A549 (cell line): ENCODE data around the gene PPP6R1. TPM values are rescaled to one million over a fixed set of nuclear protein-coding genes. Genes with fewer than 3 reads are reported as not detected.
A peak's percentile ranks its signal among the peaks of the same experiment; 100 is the strongest.

Source experiments
- ATAC-seq, 2 experiments: fragments of 200-7000 bp in 1 of 2; fragments of >200 bp in 1 of 2; cut with Nextera tagmentation in 1 of 2; cut with Tn5 transposase in 1 of 2; 3 replicates each; pipeline versions ENCODE4 v1.8.0 to v1.9.1; 2018 to 2020; ENCODE audit warnings: mild to moderate bottlenecking in 1 of 2, moderate library complexity in 1 of 2
- CTCF ChIA-PET: fragments of 300-600 bp; sonication (Branson Sonifier 250); formaldehyde crosslinking; extraction: SDS; loops from one replicate; lab custom pipeline; 2021; ENCODE audit warnings: antibody characterized with exemption, inconsistent platforms; lab: Yijun Ruan, JAX
- POLR2A ChIA-PET: fragments of 350-600 bp; formaldehyde crosslinking; extraction: SDS; loops from one replicate; lab custom pipeline; 2021; ENCODE audit warnings: antibody characterized with exemption, inconsistent platforms; lab: Yijun Ruan, JAX
- DNase-seq, 2 experiments: peaks; one replicate each; pipeline versions ENCODE4 v3.0.0 to v3.0.0-alpha.2; 2011 to 2016; ENCODE audit warnings: low read depth in 1 of 2, low spot score in 1 of 2
- FAIRE-seq: peaks from 2 replicates; lab custom pipeline; 2011; peaks lifted over from hg19 to GRCh38; lab: Jason Lieb, UNC
- H3K27ac ChIP-seq, 2 experiments: fragments of >200 bp; sonication (Bioruptor Twin); formaldehyde crosslinking; 3 replicates each; pipeline ENCODE4 v1.5.1; 2016 to 2017
- H3K4me1 ChIP-seq: fragments of >200 bp; sonication (Bioruptor Twin); formaldehyde crosslinking; 3 replicates; pipeline ENCODE4 v1.6.1; 2016
- H3K4me2 ChIP-seq: fragments of >200 bp; sonication (Bioruptor Twin); formaldehyde crosslinking; 3 replicates; pipeline ENCODE4 v1.6.1; 2016
- H3K4me3 ChIP-seq: fragments of >200 bp; sonication (Bioruptor Twin); formaldehyde crosslinking; 3 replicates; pipeline ENCODE4 v1.5.1; 2016
- H3K9me3 ChIP-seq: fragments of >200 bp; sonication (Bioruptor Twin); formaldehyde crosslinking; 3 replicates; pipeline ENCODE4 v1.6.1; 2016
- ATOH8 ChIP-seq: fragments of 250-450 bp; sonication (Bioruptor Pico); IDR thresholded peaks from 2 replicates; pipeline ENCODE4 v1.5.0; 2020; ENCODE audit warnings: low read depth, mild to moderate bottlenecking, moderate library complexity
- BCL3 ChIP-seq: fragments of >200 bp; sonication (Bioruptor Twin); formaldehyde crosslinking; IDR thresholded peaks from 3 replicates; pipeline ENCODE4 v1.6.1; 2016
- BHLHE40 ChIP-seq: IDR thresholded peaks from 2 replicates; pipeline ENCODE4 v1.6.1; 2012; ENCODE audit warnings: low read depth, low read length, inconsistent platforms
- ELK1 ChIP-seq: fragments of 150-350 bp; IDR thresholded peaks from 2 replicates; pipeline ENCODE4 v1.6.1; 2014; ENCODE audit warnings: low read depth, mild to moderate bottlenecking, low read length
- FOSB ChIP-seq: fragments of 250-450 bp; sonication (Bioruptor Pico); IDR thresholded peaks from 2 replicates; pipeline ENCODE4 v1.5.0; 2020; ENCODE audit warnings: mild to moderate bottlenecking, moderate library complexity
- FOXS1 ChIP-seq: fragments of 250-450 bp; sonication (Bioruptor Pico); IDR thresholded peaks from 2 replicates; pipeline ENCODE4 v1.5.0; 2020; ENCODE audit warnings: mild to moderate bottlenecking, moderate library complexity
- GATA3 ChIP-seq: IDR thresholded peaks from 2 replicates; pipeline ENCODE4 v1.6.1; 2012; ENCODE audit warnings: borderline replicate concordance
- HEYL ChIP-seq: fragments of 250-450 bp; sonication (Bioruptor Pico); IDR thresholded peaks from 2 replicates; pipeline ENCODE4 v1.8.0; 2021; ENCODE audit warnings: mild to moderate bottlenecking, moderate library complexity
- HOXA7 ChIP-seq: fragments of 250-450 bp; sonication (Bioruptor Pico); IDR thresholded peaks from 2 replicates; pipeline ENCODE4 v1.5.0; 2020; ENCODE audit warnings: mild to moderate bottlenecking, moderate library complexity
- HOXB13 ChIP-seq: fragments of 250-450 bp; sonication (Bioruptor Pico); IDR thresholded peaks from 2 replicates; pipeline ENCODE4 v1.5.0; 2020; ENCODE audit warnings: low read depth, mild to moderate bottlenecking, moderate library complexity
- JUN ChIP-seq, 2 experiments: fragments of >200 bp; sonication (Bioruptor Twin); formaldehyde crosslinking; IDR thresholded peaks; 2 replicates in 1 of 2; 3 replicates in 1 of 2; pipeline ENCODE4 v1.6.1; 2016 to 2017
- JUNB ChIP-seq: fragments of >200 bp; sonication (Bioruptor Twin); formaldehyde crosslinking; IDR thresholded peaks from 2 replicates; pipeline ENCODE4 v1.6.1; 2016
- MAFK ChIP-seq: fragments of 450-650 bp; IDR thresholded peaks from 2 replicates; pipeline ENCODE4 v1.6.1; 2014; ENCODE audit not compliant: partially characterized antibody
- MAX ChIP-seq: IDR thresholded peaks from 2 replicates; pipeline ENCODE4 v1.6.1; 2012
- MAZ ChIP-seq: fragments of 150-350 bp; IDR thresholded peaks from 2 replicates; pipeline ENCODE4 v1.6.1; 2014; ENCODE audit warnings: antibody characterized with exemption, low read depth, low read length, borderline replicate concordance
- NPAS2 ChIP-seq: fragments of 250-450 bp; sonication (Bioruptor Pico); IDR thresholded peaks from 2 replicates; pipeline ENCODE4 v1.8.0; 2022; ENCODE audit warnings: mild to moderate bottlenecking, moderate library complexity, borderline replicate concordance
- PBX3 ChIP-seq: IDR thresholded peaks from 2 replicates; pipeline ENCODE4 v1.6.1; 2012
- POLR2A ChIP-seq: IDR thresholded peaks from 2 replicates; pipeline ENCODE4 v1.6.1; 2012; ENCODE audit warnings: mild to moderate bottlenecking, low read length
- RCOR1 ChIP-seq: fragments of 150-350 bp; IDR thresholded peaks from 2 replicates; pipeline ENCODE4 v1.6.1; 2014; ENCODE audit warnings: antibody characterized with exemption, low read length, low read depth
- REST ChIP-seq: fragments of 200-600 bp; sonication (generic); IDR thresholded peaks from 2 replicates; pipeline ENCODE4 v1.6.1; 2016; ENCODE audit warnings: antibody characterized with exemption, mild to moderate bottlenecking, moderate library complexity
- SREBF2 ChIP-seq: fragments of 450-650 bp; IDR thresholded peaks from 2 replicates; pipeline ENCODE4 v1.6.1; 2014; ENCODE audit warnings: mild to moderate bottlenecking, moderate library complexity
- TFCP2L1 ChIP-seq: fragments of 250-450 bp; sonication (Bioruptor Pico); IDR thresholded peaks from 2 replicates; pipeline ENCODE4 v1.5.0; 2021; ENCODE audit warnings: mild to moderate bottlenecking
- TP53 ChIP-seq: fragments of 250-450 bp; sonication (Bioruptor Pico); IDR thresholded peaks from 2 replicates; pipeline ENCODE4 v1.5.0; 2021; ENCODE audit warnings: mild to moderate bottlenecking, moderate library complexity
- ZSCAN20 ChIP-seq: fragments of 250-450 bp; sonication (Bioruptor Pico); IDR thresholded peaks from 2 replicates; pipeline ENCODE4 v1.8.0; 2022; ENCODE audit warnings: mild to moderate bottlenecking, moderate library complexity
- WGBS: methylation state at CpG from one replicate; pipeline ENCODE4 v1.1.6; 2017; ENCODE audit errors: missing lambda C conversion rate; 5-methylcytosine and 5-hydroxymethylcytosine counted together
- polyA plus RNA-seq, 4 experiments: library from polyadenylated mRNA; depleted of rRNA in 3 of 4; stranded (reverse); fragments of >200 nt; fragmentation: RNase III in 1 of 4; extraction: RNeasy Plus Mini Kit Qiagen cat#74134 plus additional on column Dnase treatment in 1 of 4; gene quantifications; 2 replicates in 3 of 4; 3 replicates in 1 of 4; pipeline ENCODE4 v1.2.3, GENCODE V29; 2011 to 2017

The PPP6R1 gene
- polyA plus RNA-seq, 2 of the 4 experiments (the other 2 are of a cell fraction): 42.9 to 78.0 TPM

GRCh38 chr19:55216461-55217198, 42.2 kb downstream of the PPP6R1 start (continued):
- TF ChIP-seq REST (peak; percentile 99), HEYL (CRISPR knock-in tag) (no peak), BCL3 (peak; percentile 79; the same call in 2 of the 3 replicates), TFCP2L1 (peak; percentile 61), POLR2A (peak; percentile 42), HOXA7 (0 out of 2 replicates have a peak, but pooled peaks have one; percentile 52), ELK1 (no peak), GATA3 (peak; percentile 85; the same call in 1 of the 2 replicates), JUNB (peak; percentile 91), HOXB13 (CRISPR knock-in tag) (no peak; the same call in 1 of the 2 replicates), RCOR1 (no peak; the same call in 1 of the 2 replicates), FOSB (peak; percentile 76; the same call in 1 of the 2 replicates), NPAS2 (CRISPR knock-in tag) (no peak), TP53 (CRISPR knock-in tag) (peak; percentile 91), BHLHE40 (no peak), PBX3 (peak; percentile 76), ZSCAN20 (CRISPR knock-in tag) (peak; percentile 61; the same call in 1 of the 2 replicates), MAX (peak; percentile 94), FOXS1 (CRISPR knock-in tag) (peak; percentile 94)

GRCh38 chr19:55213547-55213946, 45.3 kb downstream of the PPP6R1 start:
- Histone ChIP-seq H3K9me3 (no peaks in the 10 kb centered on the region), H3K4me1 (peaks cover 39% of the 10 kb centered on the region), H3K4me2 (no peak overlapping the region), H3K4me3 (no peak overlapping the region), H3K27ac (no peak overlapping the region)
- WGBS: 83% methylated on average over 7 of the region's 7 CpGs
- TF ChIP-seq MAZ (no peak), JUN (IDR thresholded peaks at IDR 0.05) (no peak), MAFK (no peak), PBX3 (no peak), HOXB13 (CRISPR knock-in tag) (no peak), HOXA7 (no peak), ATOH8 (CRISPR knock-in tag) (no peak), SREBF2 (no peak)
- ChIA-PET POLR2A (interaction anchor here (1.2 kb wide), 1 partner anchor 46 kb away, joined by 3 read pairs; the partner anchor contains the start of gene PPP6R1), CTCF (interaction anchor here (0.8 to 1.5 kb wide), 3 partner anchors 46 to 88 kb away, joined by 3 to 6 read pairs (median 3); partner anchors contain the start of gene PPP6R1)
- no peak for DNase-seq
- FAIRE-seq: no peak
- no peak for ATAC-seq
